Measurements from ENCODE around the gene COL17A1. TPM values are rescaled to one million over a fixed set of nuclear protein-coding genes. Genes with fewer than 3 reads are reported as not detected.
A peak's percentile ranks its signal among the peaks of the same experiment; 100 is the strongest.

Gene COL17A1
- total RNA-seq, 3 donors from 2014 or later (not counting 1 experiment from before 2014, with no cell fraction given): not detected

- no peak overlapping the region for H3K4me3 ChIP-seq (ENCODE audit: low read length)
- no peaks in the 10 kb centered on the region for H3K9me3 ChIP-seq (ENCODE audit: control insufficient read depth, insufficient read depth, low read length)
- H3K36me3 ChIP-seq (ENCODE audit: control insufficient read depth, insufficient read depth, low read length): no peaks in the 10 kb centered on the region
- ATAC-seq: no peak
- H3K27ac ChIP-seq (ENCODE audit: low read length): no peak overlapping the region
- no peaks in the 10 kb centered on the region for H3K4me1 ChIP-seq (ENCODE audit: control insufficient read depth, insufficient read depth, low read length)
- WGBS (ENCODE audit: insufficient coverage): 83% methylated on average over 6 of the region's 9 CpGs
- TF ChIP-seq CTCF (IDR thresholded peaks at IDR 0.05): no peak
- intact Hi-C loops (cut with micrococcal nuclease): no loop called here
- Mint-ChIP-seq H3K4me1 (no peaks in the 10 kb centered on the region), H3K27ac (no peak overlapping the region), H3K27me3 (ENCODE audit: low read depth in 2 of 2) (no peaks in the 10 kb centered on the region), H3K36me3 (no peaks in the 10 kb centered on the region), H3K4me3 (no peak overlapping the region), H3K9me3 (no peaks in the 10 kb centered on the region)
- DNase-seq: no peak
- H3K27me3 ChIP-seq (ENCODE audit: control insufficient read depth, insufficient read depth, low read length): no peaks in the 10 kb centered on the region
Measured at GRCh38 chr10:104040862-104041789, 44.6 kb downstream of the COL17A1 start.

- no peaks in the 10 kb centered on the region for H3K27me3 ChIP-seq (ENCODE audit: control insufficient read depth, insufficient read depth, low read length)
- no peak for DNase-seq
- no peaks in the 10 kb centered on the region for H3K36me3 Mint-ChIP-seq
- no peak overlapping the region for H3K27ac ChIP-seq (ENCODE audit: low read length)
- H3K4me3 Mint-ChIP-seq: no peak overlapping the region
- H3K36me3 ChIP-seq (ENCODE audit: control insufficient read depth, insufficient read depth, low read length): no peaks in the 10 kb centered on the region
- H3K4me1 Mint-ChIP-seq: peaks cover 0 to 7% of the 10 kb centered on the region in 2 donors
- 84% methylated on average over 6 of the region's 6 CpGs for WGBS (ENCODE audit: insufficient coverage)
- no peaks in the 10 kb centered on the region for H3K4me1 ChIP-seq (ENCODE audit: control insufficient read depth, insufficient read depth, low read length)
- H3K9me3 ChIP-seq (ENCODE audit: control insufficient read depth, insufficient read depth, low read length): no peaks in the 10 kb centered on the region
- no peak overlapping the region for H3K4me3 ChIP-seq (ENCODE audit: low read length)
- no peak for ATAC-seq
- H3K27me3 Mint-ChIP-seq (ENCODE audit: low read depth in 2 of 2): no peaks in the 10 kb centered on the region
- H3K9me3 Mint-ChIP-seq: no peaks in the 10 kb centered on the region
- no peak overlapping the region for H3K27ac Mint-ChIP-seq
- intact Hi-C loops (cut with micrococcal nuclease): no loop called here
- TF ChIP-seq CTCF (IDR thresholded peaks at IDR 0.05): no peak
Measured at GRCh38 chr10:104040382-104040781, 45.3 kb downstream of the COL17A1 start.

- H3K4me1 Mint-ChIP-seq: peaks cover 0 to 9% of the 10 kb centered on the region in 2 donors
- no peak for TF ChIP-seq CTCF (IDR thresholded peaks at IDR 0.05)
- no peaks in the 10 kb centered on the region for H3K9me3 Mint-ChIP-seq
- no peak overlapping the region for H3K4me3 Mint-ChIP-seq
- Histone ChIP-seq H3K4me3 (ENCODE audit: low read length) (no peak overlapping the region), H3K4me1 (ENCODE audit: control insufficient read depth, insufficient read depth, low read length) (no peaks in the 10 kb centered on the region), H3K27me3 (ENCODE audit: control insufficient read depth, insufficient read depth, low read length) (no peaks in the 10 kb centered on the region), H3K27ac (ENCODE audit: low read length) (no peak overlapping the region), H3K36me3 (ENCODE audit: control insufficient read depth, insufficient read depth, low read length) (no peaks in the 10 kb centered on the region), H3K9me3 (ENCODE audit: control insufficient read depth, insufficient read depth, low read length) (no peaks in the 10 kb centered on the region)
- no peaks in the 10 kb centered on the region for H3K27me3 Mint-ChIP-seq (ENCODE audit: low read depth in 2 of 2)
- ATAC-seq (no peak), DNase-seq (no peak)
- intact Hi-C loops (cut with micrococcal nuclease): no loop called here
- peak overlapping the region in 1 of 2 donors; percentile 59 for H3K27ac Mint-ChIP-seq
- WGBS (ENCODE audit: insufficient coverage): 90% methylated on average over 7 of the region's 7 CpGs
- H3K36me3 Mint-ChIP-seq: no peaks in the 10 kb centered on the region
Measured at GRCh38 chr10:104038958-104039752, 46.5 kb downstream of the COL17A1 start.

All from natural killer cell (primary cell).